OCI-LY7 (cell line): ENCODE results near the gene EPHA1. TPM values are rescaled to one million over a fixed set of nuclear protein-coding genes. Genes with fewer than 3 reads are reported as not detected.

Experiments used
- BruUV-seq: library from RNA; stranded (reverse); fragments of 400-500 nt; replicated peaks from 2 replicates; lab custom pipeline; 2021; lab: Mats Ljungman, UMichigan
- CTCF ChIA-PET: fragments of 300-600 bp; sonication (Branson Sonifier 250); formaldehyde crosslinking; loops from one replicate; lab custom pipeline; 2022; ENCODE audit warnings: antibody characterized with exemption; ENCODE audit not compliant: unreplicated experiment; lab: Charles Lee
- POLR2A ChIA-PET: fragments of 300-600 bp; sonication (Branson Sonifier 250); formaldehyde crosslinking; loops from one replicate; lab custom pipeline; 2022; ENCODE audit warnings: antibody characterized with exemption; lab: Charles Lee
- DNase-seq: peaks from one replicate; pipeline ENCODE4 v3.0.0-alpha.2; 2015; ENCODE audit warnings: low spot score
- H2AFZ ChIP-seq: fragments of 200-600 bp; sonication (generic), shearing (Covaris generic); 2 replicates; pipeline ENCODE4 v1.6.1; 2014; ENCODE audit warnings: mild to moderate bottlenecking, antibody characterized with exemption, low read length, moderate library complexity
- H3K27ac ChIP-seq: fragments of 200-600 bp; sonication (generic); 2 replicates; pipeline ENCODE4 v1.5.1; 2014; ENCODE audit warnings: mixed run types, low read depth, mild to moderate bottlenecking, moderate library complexity, low read length, inconsistent platforms; ENCODE audit not compliant: poor library complexity, severe bottlenecking
- H3K36me3 ChIP-seq: fragments of 200-600 bp; sonication (generic); 2 replicates; pipeline ENCODE4 v1.6.1; 2014; ENCODE audit warnings: mild to moderate bottlenecking, antibody characterized with exemption, low read length, moderate library complexity, mixed read lengths; ENCODE audit not compliant: insufficient read depth
- H3K4me1 ChIP-seq: fragments of 200-600 bp; sonication (generic); 2 replicates; pipeline ENCODE4 v1.5.1; 2014; ENCODE audit warnings: mild to moderate bottlenecking, low read length; ENCODE audit not compliant: insufficient read depth, poor library complexity, severe bottlenecking
- H3K4me2 ChIP-seq: fragments of 200-600 bp; sonication (generic); 2 replicates; pipeline ENCODE4 v1.6.1; 2014; ENCODE audit warnings: mild to moderate bottlenecking, low read length
- H3K4me3 ChIP-seq: fragments of 200-600 bp; sonication (generic); 2 replicates; pipeline ENCODE4 v1.5.1; 2014; ENCODE audit warnings: mild to moderate bottlenecking, low read depth, low read length; ENCODE audit not compliant: poor library complexity, severe bottlenecking
- H3K79me2 ChIP-seq: fragments of 200-600 bp; sonication (generic); 2 replicates; pipeline ENCODE4 v1.6.1; 2016; ENCODE audit warnings: low read depth, mild to moderate bottlenecking, low read length, moderate library complexity, mixed read lengths; ENCODE audit not compliant: insufficient read depth
- H3K9me2 ChIP-seq: fragments of 200-600 bp; sonication (generic); 2 replicates; pipeline ENCODE4 v1.6.1; 2016; ENCODE audit warnings: mild to moderate bottlenecking, low read length, mixed read lengths; ENCODE audit not compliant: insufficient read depth
- H3K9me3 ChIP-seq: fragments of 200-600 bp; sonication (generic); 2 replicates; pipeline ENCODE4 v1.6.1; 2014; ENCODE audit warnings: mild to moderate bottlenecking, mixed run types, low read length, mixed read lengths
- H4K20me1 ChIP-seq: fragments of 200-600 bp; sonication (generic); 2 replicates; pipeline ENCODE4 v1.6.1; 2014; ENCODE audit warnings: mild to moderate bottlenecking, antibody characterized with exemption, low read length, moderate library complexity, mixed read lengths; ENCODE audit not compliant: insufficient read depth
- CTCF ChIP-seq: fragments of 200-600 bp; sonication (generic); conservative IDR thresholded peaks from 2 replicates; pipeline ENCODE4 v1.5.1; 2014; ENCODE audit warnings: mild to moderate bottlenecking, antibody characterized with exemption, low read length, moderate library complexity, mixed read lengths
- EZH2phosphoT487 ChIP-seq: fragments of 200-600 bp; sonication (generic); IDR thresholded peaks from 2 replicates; pipeline ENCODE4 v1.6.1; 2018; ENCODE audit warnings: low read depth, borderline replicate concordance, mild to moderate bottlenecking, mixed run types, antibody characterized with exemption, low read length, moderate library complexity, mixed read lengths
- intact Hi-C: fragments of 100-400 bp; cut with micrococcal nuclease; formaldehyde crosslinking; loops from one replicate; pipeline ENCODE4 v1.10.0; 2022; ENCODE audit not compliant: unreplicated experiment
- total RNA-seq, 2 experiments: library from RNA; depleted of rRNA in 1 of 2; stranded (reverse); fragments of >200 nt in 1 of 2; shearing (Covaris generic) in 1 of 2; gene quantifications; 2 replicates each; pipeline ENCODE4 v1.2.3, GENCODE V29; 2014 to 2022

EPHA1 gene
- total RNA-seq, 2 experiments from 2014 or later, result not detected

- H3K4me3 ChIP-seq, result no peak overlapping the region
- CTCF ChIA-PET, result no interaction called here
- no peak overlapping the region for H3K4me2 ChIP-seq
- H4K20me1 ChIP-seq, result no peaks in the 10 kb centered on the region
- H3K4me1 ChIP-seq, result no peaks in the 10 kb centered on the region
- intact Hi-C loops, result no loop called here
- no peaks in the 10 kb centered on the region for H3K9me2 ChIP-seq
- H3K27ac ChIP-seq, result no peak overlapping the region
- no peaks in the 10 kb centered on the region for H3K9me3 ChIP-seq
- no TSS peak for BruUV-seq
- POLR2A ChIA-PET, result no interaction called here
- H2AFZ ChIP-seq, result no peak overlapping the region
- H3K79me2 ChIP-seq, result no peaks in the 10 kb centered on the region
- H3K36me3 ChIP-seq, result no peaks in the 10 kb centered on the region
- TF ChIP-seq EZH2phosphoT487 (no peak), CTCF (no peak)
- no peak for DNase-seq
These were observed 38.8 kb upstream of the EPHA1 start for GRCh38 chr7:143447466-143447865.

- H3K4me2 ChIP-seq, result no peak overlapping the region
These were observed 36.1 kb upstream of the EPHA1 start for GRCh38 chr7:143444785-143445184.

More at GRCh38 chr7:143444785-143445184, 36.1 kb upstream of the EPHA1 start:
- DNase-seq, result no peak
- ChIA-PET POLR2A (interaction anchor here (0.7 kb wide), 1 partner anchor 402 kb away, joined by 3 read pairs; no protein-coding TSS in a partner anchor), CTCF (no interaction called here)
- no peak overlapping the region for H2AFZ ChIP-seq
- H3K4me1 ChIP-seq, result no peaks in the 10 kb centered on the region
- TF ChIP-seq CTCF, result no peak
- no peak for TF ChIP-seq EZH2phosphoT487
- intact Hi-C loops, result no loop called here
- no peaks in the 10 kb centered on the region for H3K9me3 ChIP-seq
- no peak overlapping the region for H3K4me3 ChIP-seq
- BruUV-seq, result no TSS peak
- H4K20me1 ChIP-seq, result no peaks in the 10 kb centered on the region
- no peaks in the 10 kb centered on the region for H3K36me3 ChIP-seq
- no peak overlapping the region for H3K27ac ChIP-seq
- H3K79me2 ChIP-seq, result no peaks in the 10 kb centered on the region
- H3K9me2 ChIP-seq, result no peaks in the 10 kb centered on the region
